HG03280 (cell line): ENCODE results near the gene SLC9A8.
"Not testable (repeated sequence)": the region's sequence is repeated elsewhere in the genome, so short reads cannot be mapped to it uniquely, and the experiment has no call there.

Experiments
- ATAC-seq: cut with Tn5 transposase; IDR thresholded peaks from one replicate; pipeline ENCODE4 v1.9.1; 2021; ENCODE audit warnings: mild to moderate bottlenecking, moderate library complexity; ENCODE audit not compliant: unreplicated experiment

SLC9A8 gene

GRCh38 chr20:49892817-49893216, 80.2 kb downstream of the SLC9A8 start:
- ATAC-seq, result no peak

DNA sequence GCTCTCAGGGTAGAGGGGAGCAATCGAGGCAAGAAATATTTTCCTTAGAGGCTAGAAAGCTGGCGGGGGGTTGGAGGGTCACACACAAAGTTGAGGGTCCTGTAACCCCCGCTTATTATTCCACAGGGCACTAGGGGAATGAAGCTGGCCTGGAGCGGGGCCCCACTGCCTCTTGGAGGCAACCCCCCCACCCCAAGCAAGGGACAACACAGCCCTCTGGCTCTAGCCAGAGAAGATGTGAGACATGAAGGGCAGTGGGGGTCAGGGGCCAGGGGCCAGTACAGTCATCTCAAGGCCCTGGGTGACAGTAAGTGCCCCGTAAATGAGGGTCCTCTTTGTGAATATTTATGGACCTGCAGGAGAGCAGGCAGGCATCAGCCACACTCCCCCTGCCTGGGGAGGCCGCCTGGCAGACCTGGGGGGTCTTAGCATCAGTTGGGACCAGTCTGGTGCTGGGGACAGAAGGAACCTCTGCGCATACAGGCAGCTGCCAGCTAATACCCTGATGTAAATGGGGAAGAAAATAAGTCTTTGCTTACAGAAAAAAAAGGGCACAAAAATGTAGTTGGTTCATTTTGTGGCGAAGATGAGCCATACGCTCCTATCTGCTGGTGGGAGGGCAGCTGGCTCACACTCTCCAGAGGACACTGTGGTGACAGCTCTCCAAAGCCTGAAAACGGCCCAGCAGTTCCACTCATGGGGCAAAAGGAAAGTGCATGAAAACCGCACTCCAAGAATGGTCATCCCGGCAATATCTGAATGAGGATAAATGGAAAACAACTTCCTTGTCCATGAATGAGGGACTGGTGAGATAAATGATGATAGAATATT, 80.8 kb downstream of the SLC9A8 start:
- no peak for ATAC-seq

GRCh38 chr20:49894073-49894470, 81.4 kb downstream of the SLC9A8 start:
- ATAC-seq, result no peak

DNA sequence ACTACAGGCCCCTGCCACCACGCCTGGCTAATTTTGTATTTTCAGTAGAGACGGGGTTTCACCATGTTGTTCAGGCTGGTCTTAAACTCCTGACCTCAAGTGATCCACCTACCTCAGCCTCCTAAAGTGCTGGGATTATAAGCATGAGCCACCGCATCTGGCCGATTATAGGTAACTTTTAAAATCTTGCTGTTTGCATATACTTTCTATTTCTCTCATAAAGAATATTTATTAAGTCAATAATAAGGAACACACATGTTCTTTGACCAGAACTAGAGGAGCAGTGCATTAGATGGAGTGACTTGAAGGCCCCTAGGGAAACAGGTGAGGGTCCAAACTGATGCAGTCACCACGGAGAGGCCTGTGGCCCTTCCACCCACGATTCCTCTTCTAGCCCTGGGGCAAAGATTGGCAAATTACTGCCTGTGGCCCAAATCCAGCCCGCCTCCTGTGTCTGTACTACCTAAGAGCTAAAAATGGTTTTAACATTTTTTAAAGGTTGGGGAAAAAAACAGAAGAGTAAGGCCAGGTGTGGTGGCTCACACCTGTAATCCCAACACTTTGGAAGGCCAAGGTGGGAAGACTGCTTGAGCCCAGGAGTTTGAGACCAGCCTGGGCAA, 83.0 kb downstream of the SLC9A8 start:
- ATAC-seq, result not testable (repeated sequence)

- no peak for ATAC-seq
Measured at GRCh38 chr20:49896204-49896603, 83.6 kb downstream of the SLC9A8 start.

DNA sequence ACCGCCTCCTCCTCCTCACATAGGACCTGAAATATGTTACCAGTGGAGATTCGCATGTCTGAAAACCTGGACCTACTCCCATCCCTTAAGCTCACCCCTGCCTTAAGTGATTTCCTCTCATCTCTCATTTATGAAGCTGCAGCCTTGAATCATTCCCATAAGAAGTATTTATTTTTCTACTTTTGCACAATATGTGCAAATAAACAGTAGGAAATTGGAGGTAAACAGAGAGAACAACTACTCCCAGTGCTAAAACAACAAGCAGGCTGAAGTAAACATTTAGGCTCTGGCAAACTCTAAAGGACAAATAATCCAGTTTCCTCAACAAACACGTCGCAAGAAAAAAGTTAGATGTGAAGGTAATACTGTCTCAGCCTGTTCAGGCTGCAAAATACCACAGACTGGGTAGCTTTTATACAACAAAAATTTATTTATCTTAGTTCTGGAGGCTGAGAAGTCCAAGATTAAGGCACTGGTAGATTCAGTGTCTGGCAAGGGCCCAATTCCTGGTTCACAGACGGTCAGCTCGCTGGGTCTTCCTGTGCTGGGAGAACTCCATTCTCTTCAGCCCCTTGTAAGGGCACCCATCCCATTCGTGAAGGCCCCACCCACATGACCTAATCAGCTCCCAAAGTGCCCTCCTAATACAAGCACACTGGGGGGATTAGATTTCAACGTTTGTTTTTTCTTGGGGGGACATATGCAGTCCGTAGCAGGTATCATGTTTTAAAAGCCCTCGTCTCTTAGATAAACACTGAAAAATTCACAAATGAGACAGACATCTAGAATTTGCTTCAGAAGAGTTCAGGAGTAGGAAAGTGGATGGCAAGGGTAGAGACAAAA, 87.1 kb downstream of the SLC9A8 start:
- no peak for ATAC-seq

- ATAC-seq, result no peak
Measured at GRCh38 chr20:49901588-49901987, 89.0 kb downstream of the SLC9A8 start.

DNA sequence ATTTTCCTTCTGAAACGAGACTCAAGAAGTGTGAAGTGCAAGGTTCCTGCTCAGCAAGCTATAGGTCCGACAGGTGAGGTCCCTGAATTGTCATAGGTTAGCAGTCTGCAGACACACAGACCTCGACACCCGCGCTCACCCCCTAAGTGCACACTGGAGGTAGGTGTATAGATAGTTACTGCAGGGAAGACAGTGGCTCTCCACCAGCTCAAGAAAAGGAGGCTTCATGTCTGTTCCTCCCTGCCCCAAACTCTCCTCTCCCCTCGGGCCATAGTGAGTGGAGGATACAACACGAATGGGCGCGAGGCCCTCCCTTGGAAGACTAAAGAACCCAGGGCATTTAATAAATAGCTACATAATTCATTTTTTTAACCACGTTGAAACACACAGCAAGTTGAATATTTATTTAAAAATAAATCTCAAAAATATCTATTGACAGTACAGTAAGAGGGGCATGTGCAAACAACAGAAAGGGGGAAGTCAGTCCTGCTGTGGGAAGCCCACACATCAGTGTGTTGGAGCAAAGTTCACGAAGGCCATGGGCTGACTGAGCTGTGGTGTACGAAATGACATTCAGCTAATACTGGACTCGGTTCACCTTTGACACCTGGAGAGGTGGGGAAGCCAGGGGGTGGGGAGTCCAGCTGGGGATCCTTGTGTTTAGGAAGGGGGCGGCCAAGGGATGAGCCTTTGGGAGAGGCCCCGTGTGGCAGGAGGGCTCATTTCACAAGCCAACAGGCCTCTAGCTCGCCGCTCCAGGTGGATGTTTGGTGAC, 92.0 kb downstream of the SLC9A8 start:
- no peak for ATAC-seq

- no peak for ATAC-seq
Measured at GRCh38 chr20:49905415-49906091, 92.9 kb downstream of the SLC9A8 start.

- ATAC-seq, result no peak
Measured at GRCh38 chr20:49906101-49906604, 93.5 kb downstream of the SLC9A8 start.

DNA sequence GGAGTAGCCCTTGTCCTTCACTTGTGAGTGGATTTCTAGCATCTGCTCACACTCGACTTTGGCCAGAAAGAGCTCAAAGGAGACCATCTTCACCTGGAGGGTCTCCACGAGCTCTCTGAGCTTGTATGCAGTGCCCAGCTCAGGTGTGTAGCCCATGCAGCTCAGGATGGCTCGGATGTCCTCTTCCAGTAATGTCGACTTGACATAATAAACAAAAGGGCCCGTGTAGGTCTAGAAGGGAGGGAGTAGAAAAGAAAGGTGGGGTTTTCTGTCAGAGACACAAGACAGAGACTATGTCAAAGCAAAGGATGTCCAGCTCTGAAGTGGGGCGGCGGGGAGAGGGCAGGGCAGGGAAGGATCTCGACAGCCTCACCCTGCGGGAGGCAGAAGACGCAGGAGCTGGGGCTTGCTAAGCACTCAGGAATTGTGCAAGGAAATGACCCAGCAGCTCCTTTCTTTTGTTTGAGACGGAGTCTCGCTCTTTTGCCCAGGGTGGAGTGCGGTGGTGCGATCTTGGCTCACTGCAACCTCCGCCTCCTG, 94.1 kb downstream of the SLC9A8 start:
- ATAC-seq, result no peak

GRCh38 chr20:49907405-49908257, 95.0 kb downstream of the SLC9A8 start:
- ATAC-seq, result no peak

DNA sequence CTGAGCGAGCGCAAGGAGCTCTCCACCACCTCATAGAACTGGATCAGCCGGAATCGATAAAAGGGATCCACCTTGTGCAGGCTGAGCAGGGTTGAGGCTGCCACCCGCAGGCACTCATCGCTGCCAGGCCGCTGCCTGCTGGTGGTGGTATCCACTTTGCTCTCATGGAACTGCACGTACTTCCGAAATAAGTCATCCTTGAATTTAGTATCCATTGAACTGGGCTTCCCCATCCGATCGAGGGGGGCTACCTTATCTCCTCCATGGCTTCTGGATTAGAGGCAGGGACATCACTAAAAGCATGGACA, 95.6 kb downstream of the SLC9A8 start:
- no peak for ATAC-seq

DNA sequence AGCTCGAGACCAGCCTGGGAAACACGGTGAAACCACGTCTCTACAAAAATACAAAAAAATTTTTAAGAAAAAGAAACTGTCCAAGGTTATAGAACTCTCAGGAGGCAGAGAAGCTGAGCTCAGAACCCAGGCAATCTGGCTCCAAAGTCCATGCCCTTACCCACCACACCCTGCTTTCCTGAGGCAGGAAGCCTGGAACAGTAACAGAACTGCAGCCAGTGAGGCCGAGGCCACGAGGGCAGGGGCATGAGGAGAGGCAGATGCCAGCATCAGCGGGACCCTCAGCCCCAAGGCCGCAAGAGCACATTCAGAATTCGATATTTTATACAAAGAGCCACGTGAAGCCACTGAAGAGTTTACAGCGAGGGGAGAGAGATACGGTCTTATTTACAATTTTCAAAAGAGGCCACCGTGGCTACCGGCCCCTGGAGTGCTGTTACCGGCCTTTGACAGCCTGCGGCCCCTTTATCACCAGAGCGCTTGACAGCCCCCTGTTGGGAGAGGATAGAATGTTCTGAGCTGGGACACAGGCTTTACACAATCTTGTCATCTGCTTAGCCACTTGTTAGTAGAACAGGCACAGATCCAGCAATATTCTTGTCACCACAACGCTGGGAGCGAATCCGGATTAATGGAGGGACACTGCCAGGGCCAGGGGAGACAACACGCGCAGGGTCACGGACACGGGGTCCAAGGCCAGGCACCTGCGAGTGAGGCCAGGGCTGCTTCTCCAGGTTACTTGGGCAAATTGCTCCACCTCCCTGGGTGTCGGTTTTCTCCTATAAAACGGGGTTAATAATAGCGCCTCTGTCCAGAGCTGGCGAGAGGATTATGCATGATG, 97.1 kb downstream of the SLC9A8 start:
- no peak for ATAC-seq

DNA sequence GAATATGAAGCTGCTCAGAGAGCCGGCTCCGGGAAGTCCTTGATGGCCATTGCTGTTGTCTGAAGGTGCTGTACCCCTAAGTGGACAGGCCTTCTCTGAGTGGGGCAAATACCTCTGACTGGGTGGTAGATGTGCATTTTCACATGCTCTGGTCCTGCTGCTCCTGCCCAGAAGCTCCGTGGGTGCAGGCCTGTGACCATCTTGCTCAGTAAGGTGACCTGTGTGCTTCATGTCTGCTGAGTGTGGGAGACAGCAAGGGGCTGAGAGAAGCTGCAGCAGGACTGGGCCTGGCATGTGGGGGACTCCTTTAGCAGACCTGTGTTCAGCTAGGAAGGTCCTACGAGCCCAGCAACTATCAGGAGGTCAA, 97.7 kb downstream of the SLC9A8 start:
- no peak for ATAC-seq

DNA sequence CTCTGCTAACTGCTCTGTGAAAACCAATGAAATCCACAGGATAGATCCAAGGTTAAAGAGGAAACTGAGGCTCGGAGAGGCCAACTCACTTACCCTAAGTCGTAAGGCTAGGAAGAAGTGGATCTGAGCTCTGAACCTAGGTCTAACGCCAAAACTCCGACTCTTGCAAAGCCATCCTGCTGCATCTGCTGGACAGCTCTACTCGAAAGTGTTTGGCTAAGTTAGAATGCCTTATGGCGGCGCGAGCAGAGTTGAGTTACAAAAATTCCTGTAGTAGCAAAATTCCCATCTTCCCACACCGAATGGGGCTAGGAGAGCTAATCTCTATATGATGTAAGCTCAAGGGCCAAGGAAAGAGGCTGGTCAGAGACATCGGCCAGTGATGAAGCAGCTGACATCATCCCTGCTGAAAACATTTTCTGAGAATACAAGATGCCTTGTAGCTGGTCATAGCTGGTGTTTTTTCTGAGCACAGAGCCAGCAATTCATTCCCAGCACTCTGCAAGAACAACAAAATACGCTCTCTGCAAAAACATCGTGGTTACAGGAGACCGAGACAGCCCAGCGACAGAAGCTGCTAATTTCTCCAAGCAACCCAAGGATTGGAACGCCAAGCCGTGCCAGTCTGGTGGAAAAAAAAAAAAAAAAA, 100.9 kb downstream of the SLC9A8 start:
- no peak for ATAC-seq

- no peak for ATAC-seq
Measured at GRCh38 chr20:49914310-49915117, 101.9 kb downstream of the SLC9A8 start.
